Liver (tissue), 10 donors: ENCODE data around the gene ANKRD35. TPM values are rescaled to one million over a fixed set of nuclear protein-coding genes. Genes with fewer than 3 reads are reported as not detected.
"Not testable (repeated sequence)": the region's sequence is repeated elsewhere in the genome, so short reads cannot be mapped to it uniquely, and the experiment has no call there.

ENCODE experiments used
- DNase-seq: peaks from one replicate; pipeline ENCODE4 v3.0.0-alpha.2; 2017; ENCODE audit warnings: low spot score
- H3K27ac ChIP-seq, 2 donors: one replicate each; pipeline ENCODE4 v1.7.0; 2013; ENCODE audit warnings: inconsistent platforms in 2 of 2, low read length in 2 of 2, control low read depth in 1 of 2, low read depth in 1 of 2, mild to moderate bottlenecking in 1 of 2
- H3K27me3 ChIP-seq, 4 donors: one replicate each; pipeline versions ENCODE4 v1.6.1 to v1.7.0; 2013; ENCODE audit warnings: low read length in 3 of 4, inconsistent platforms in 1 of 4, mild to moderate bottlenecking in 1 of 4, moderate library complexity in 1 of 4; ENCODE audit not compliant: control insufficient read depth in 4 of 4, insufficient read depth in 4 of 4
- H3K36me3 ChIP-seq, 4 donors: one replicate each; pipeline versions ENCODE4 v1.6.1 to v1.7.0; 2013; ENCODE audit warnings: low read length in 3 of 4, mild to moderate bottlenecking in 3 of 4, low read depth in 1 of 4, moderate library complexity in 1 of 4; ENCODE audit not compliant: control insufficient read depth in 4 of 4, insufficient read depth in 3 of 4
- H3K4me1 ChIP-seq, 4 donors: one replicate each; pipeline versions ENCODE4 v1.6.1 to v1.7.0; 2013; ENCODE audit warnings: low read length in 3 of 4, mild to moderate bottlenecking in 3 of 4, moderate library complexity in 1 of 4; ENCODE audit not compliant: control insufficient read depth in 4 of 4, insufficient read depth in 4 of 4
- H3K4me3 ChIP-seq, 3 donors: one replicate each; pipeline versions ENCODE4 v1.6.1 to v1.7.0; 2013; ENCODE audit warnings: low read length in 3 of 3, control low read depth in 1 of 3, low read depth in 1 of 3, mild to moderate bottlenecking in 1 of 3
- H3K9ac ChIP-seq, 2 donors: one replicate each; pipeline ENCODE4 v1.7.0; 2013; ENCODE audit warnings: low read length in 2 of 2, mild to moderate bottlenecking in 2 of 2, moderate library complexity in 2 of 2, control low read depth in 1 of 2, low read depth in 1 of 2
- H3K9me3 ChIP-seq, 4 donors: one replicate each; pipeline versions ENCODE4 v1.6.1 to v1.7.0; 2013; ENCODE audit warnings: low read length in 3 of 4; ENCODE audit not compliant: control insufficient read depth in 4 of 4
- WGBS: extraction: QIAGEN DNeasy Blood & Tissue Kit; methylation state at CpG from one replicate; pipeline ENCODE4 v1.1.7; 2013; 5-methylcytosine and 5-hydroxymethylcytosine counted together
- polyA plus RNA-seq, 2 donors: library from polyadenylated mRNA; stranded (reverse) in 1 of 2; unstranded in 1 of 2; fragments of 200-250 nt in 1 of 2; fragments of >200 nt in 1 of 2; fragmentation: Nextera tagmentation in 1 of 2; extraction: Ambion mirVana in 1 of 2; gene quantifications; one replicate each; pipeline versions ENCODE4 v1.2.1 to v1.2.3, GENCODE V29; 2013 to 2015
- small RNA-seq: library from RNA; depleted of rRNA; stranded (forward); fragments of <200 nt; gene quantifications from one replicate; pipeline ENCODE3, GENCODE V24; 2014
- total RNA-seq, 2 donors: library from RNA; depleted of rRNA; stranded (reverse); fragments of >200 nt; gene quantifications; one replicate each; pipeline ENCODE4 v1.2.3, GENCODE V29; 2014
- donor health status: healthy.
- donor health status: healthy.
- donor health status: healthy.
- donor health status: healthy.
- donor health status: healthy.

The ANKRD35 gene
- total and polyA plus RNA-seq, 4 donors, result 0.05 to 1.9 (median 1.4) TPM

- H3K9me3 ChIP-seq, H3K27me3 ChIP-seq, H3K4me3 ChIP-seq, H3K36me3 ChIP-seq, H3K27ac ChIP-seq, DNase-seq, H3K9ac ChIP-seq, H3K4me1 ChIP-seq: not testable (repeated sequence)
- WGBS, result 74% methylated on average over 4 of the region's 6 CpGs
Observed at GRCh38 chr1:145818095-145818494, 67.6 kb downstream of the ANKRD35 start.

Small RNA genes lying within 50 kb of the gene (small RNA-seq; reads per million reads assigned to genes)
- not detected for gene MIR6736

Other genes with a start within 250 kb of the ANKRD35 start
- 10 to 100 TPM; 40.5 to 85.4 TPM for gene PDZK1, start 178.5 kb downstream of the ANKRD35 start, total RNA-seq
- 10 to 100 TPM; 42.0 to 79.2 TPM for gene PDZK1, start 178.5 kb downstream of the ANKRD35 start, polyA plus RNA-seq
- 1 to 10 TPM; 1.0 to 1.1 TPM for gene CD160, start 166.4 kb downstream of the ANKRD35 start, total RNA-seq
- 1 to 10 TPM in 1 of 2 donors, under 1 TPM in 1; 0.54 to 1.4 TPM for gene CD160, start 166.4 kb downstream of the ANKRD35 start, polyA plus RNA-seq
- gene RNF115, start 61.8 kb downstream of the ANKRD35 start, total RNA-seq, result 10 to 100 TPM in 1 of 2 donors, 1 to 10 TPM in 1; 8.5 to 10.0 TPM
- 1 to 10 TPM; 3.2 to 6.7 TPM for gene RNF115, start 61.8 kb downstream of the ANKRD35 start, polyA plus RNA-seq
- gene POLR3C, start 61.7 kb downstream of the ANKRD35 start, total RNA-seq, result 10 to 100 TPM; 12.6 to 22.0 TPM
- gene POLR3C, start 61.7 kb downstream of the ANKRD35 start, polyA plus RNA-seq, result 1 to 10 TPM; 6.3 to 8.5 TPM
- 1 to 10 TPM in 1 of 2 donors, under 1 TPM in 1; 0.59 to 2.1 TPM for gene NUDT17, start 40.2 kb downstream of the ANKRD35 start, total RNA-seq
- 1 to 10 TPM in 1 of 2 donors, under 1 TPM in 1; 0.78 to 1.3 TPM for gene NUDT17, start 40.2 kb downstream of the ANKRD35 start, polyA plus RNA-seq
- 1 to 10 TPM; 1.7 to 3.4 TPM for gene PIAS3, start 26.8 kb downstream of the ANKRD35 start, total RNA-seq
- gene PIAS3, start 26.8 kb downstream of the ANKRD35 start, polyA plus RNA-seq, result 1 to 10 TPM; 4.5 to 6.3 TPM
- 1 to 10 TPM in 1 of 2 donors, under 1 TPM in 1; 0.23 to 2.2 TPM for gene ITGA10, start 24.2 kb upstream of the ANKRD35 start, total RNA-seq
- gene ITGA10, start 24.2 kb upstream of the ANKRD35 start, polyA plus RNA-seq, result under 1 TPM; 0.20 to 0.61 TPM
- gene PEX11B, start 32.9 kb upstream of the ANKRD35 start, total RNA-seq, result 10 to 100 TPM; 13.4 to 18.2 TPM
- 10 to 100 TPM; 14.0 to 21.0 TPM for gene PEX11B, start 32.9 kb upstream of the ANKRD35 start, polyA plus RNA-seq
- 10 to 100 TPM; 48.8 to 62.5 TPM for gene RBM8A, start 41.6 kb upstream of the ANKRD35 start, total RNA-seq
- 10 to 100 TPM; 52.6 to 66.2 TPM for gene RBM8A, start 41.6 kb upstream of the ANKRD35 start, polyA plus RNA-seq
- gene LIX1L, start 72.2 kb upstream of the ANKRD35 start, total RNA-seq, result 1 to 10 TPM; 6.5 to 8.6 TPM
- gene LIX1L, start 72.2 kb upstream of the ANKRD35 start, polyA plus RNA-seq, result 1 to 10 TPM; 4.6 to 6.0 TPM
- gene ANKRD34A, start 78.7 kb upstream of the ANKRD35 start, total RNA-seq, result under 1 TPM in 1 of 2 donors, not detected in 1; 0.17 TPM
- under 1 TPM; 0.06 to 0.13 TPM for gene ANKRD34A, start 78.7 kb upstream of the ANKRD35 start, polyA plus RNA-seq
- 10 to 100 TPM; 11.9 to 12.7 TPM for gene POLR3GL, start 78.8 kb upstream of the ANKRD35 start, total RNA-seq
- gene POLR3GL, start 78.8 kb upstream of the ANKRD35 start, polyA plus RNA-seq, result 10 to 100 TPM; 19.8 to 23.4 TPM
- gene TXNIP, start 110.7 kb upstream of the ANKRD35 start, total RNA-seq, result 100 to 1,000 TPM in 1 of 2 donors, 10 to 100 TPM in 1; 84.7 to 223 TPM
- gene TXNIP, start 110.7 kb upstream of the ANKRD35 start, polyA plus RNA-seq, result 10 to 100 TPM; 53.8 to 99.2 TPM
- 10 to 100 TPM; 68.0 to 80.5 TPM for gene HJV, start 135.9 kb upstream of the ANKRD35 start, total RNA-seq
- gene HJV, start 135.9 kb upstream of the ANKRD35 start, polyA plus RNA-seq, result 100 to 1,000 TPM; 115 to 138 TPM